HG03442 (cell line): Measurements from ENCODE around the gene KNL1.
"Not testable (repeated sequence)": the region's sequence is repeated elsewhere in the genome, so short reads cannot be mapped to it uniquely, and the experiment has no call there.

Source experiments
- ATAC-seq: cut with Tn5 transposase; IDR thresholded peaks from one replicate; pipeline ENCODE4 v1.9.1; 2021; ENCODE audit warnings: mild to moderate bottlenecking, moderate library complexity; ENCODE audit not compliant: unreplicated experiment

Gene KNL1

GRCh38 chr15:40593588-40594428 lies at the start of gene KNL1:
KNL1 (plus strand) TSS chr15:40594249; CDS start chr15:40602932, 8,683 bp downstream.
- ATAC-seq, result peak; percentile 70

DNA sequence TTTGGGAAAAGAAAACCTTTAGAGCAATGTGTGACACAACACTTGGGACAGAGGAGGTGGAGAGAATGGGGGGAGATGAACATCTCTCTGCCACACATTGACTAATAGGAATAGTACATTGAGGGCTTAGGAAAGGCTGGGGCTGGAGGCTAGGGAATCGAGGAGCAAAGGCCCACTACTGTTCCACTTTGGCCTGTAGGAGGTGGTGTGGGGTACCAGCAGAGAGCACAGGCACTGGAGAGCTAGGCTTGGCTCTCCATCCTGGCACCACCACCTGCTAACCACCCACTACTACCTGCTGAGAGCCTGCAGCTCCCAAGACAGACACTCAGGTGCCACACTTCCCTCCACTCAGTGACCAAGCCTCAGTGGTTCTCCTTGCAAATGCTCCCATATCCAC lies 48.6 kb upstream of the KNL1 start:
- no peak for ATAC-seq

DNA sequence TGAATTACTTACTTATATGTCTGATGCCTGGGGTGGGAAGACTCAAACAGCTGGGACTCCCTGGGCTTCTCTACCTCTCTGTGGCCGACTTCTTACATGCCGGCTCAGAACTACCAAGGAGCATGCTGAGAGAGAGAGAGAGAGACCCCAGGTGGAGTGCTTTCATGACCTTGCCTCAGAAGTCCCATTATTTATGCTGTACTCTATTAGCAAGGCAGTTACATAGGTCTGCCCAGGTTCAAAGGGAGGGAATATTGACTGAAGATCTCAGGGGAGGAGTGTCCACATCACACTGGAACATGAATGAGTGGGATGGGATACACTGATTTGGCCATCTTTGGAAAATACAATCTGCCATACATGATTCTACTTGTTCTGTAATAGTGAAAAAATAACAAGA lies 45.4 kb upstream of the KNL1 start:
- ATAC-seq, result no peak

DNA sequence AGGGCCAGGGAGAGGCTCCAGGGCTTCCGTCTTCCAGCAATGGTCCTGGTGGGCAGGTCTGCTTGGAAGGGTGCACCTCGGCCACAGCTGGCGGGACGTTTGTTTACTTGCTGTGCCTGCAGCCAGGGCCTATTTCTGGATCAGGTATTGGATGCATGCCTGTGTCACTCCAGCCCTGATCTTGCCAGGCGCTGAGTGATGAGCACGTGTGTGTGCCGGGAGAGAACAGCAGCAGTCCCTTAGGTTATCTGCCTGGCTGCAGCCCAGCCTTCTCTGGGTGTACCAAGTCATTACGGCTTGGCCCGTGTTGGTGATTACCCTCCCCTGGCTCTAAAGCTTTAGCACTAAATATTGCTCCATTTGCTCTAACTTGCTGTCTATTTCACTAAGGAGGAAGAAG lies 44.2 kb upstream of the KNL1 start:
- no peak for ATAC-seq

DNA sequence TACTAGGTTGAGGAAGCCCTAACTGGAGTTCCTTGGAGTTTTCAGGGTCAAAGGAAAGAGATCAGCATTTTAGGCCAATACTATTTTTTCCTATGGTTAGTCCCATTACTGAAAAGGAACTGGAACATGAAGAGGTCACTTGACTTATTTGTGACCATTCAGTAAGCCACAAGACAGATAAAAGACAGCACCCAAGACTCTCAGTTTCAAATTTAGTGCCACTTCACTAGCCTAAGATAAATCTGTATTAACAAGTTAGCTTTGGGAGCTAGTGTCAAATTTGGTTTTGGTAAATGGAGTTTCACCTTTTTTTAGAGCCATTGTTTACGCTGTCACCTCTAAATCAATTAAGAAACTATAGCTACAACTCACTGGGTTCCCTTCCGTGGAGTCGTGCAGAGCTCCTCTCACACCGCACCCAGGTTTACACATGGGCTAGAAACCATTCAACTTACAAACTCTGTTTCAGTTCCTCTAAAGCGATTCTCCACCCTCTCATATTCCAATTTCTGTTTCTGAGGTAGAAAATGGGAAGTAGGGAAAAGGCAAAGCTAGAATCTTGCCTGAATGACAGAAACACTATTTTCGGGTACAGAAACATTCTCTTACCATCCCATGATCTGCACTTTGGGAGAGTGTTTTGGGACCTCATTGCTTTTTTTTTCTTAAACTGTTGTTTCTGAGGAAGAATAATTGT lies 43.6 kb upstream of the KNL1 start:
- ATAC-seq, result peak; percentile 65

- ATAC-seq, result no peak
Measured at GRCh38 chr15:40554161-40554525, 39.9 kb upstream of the KNL1 start.

GRCh38 chr15:40555876-40556275 lies 38.2 kb upstream of the KNL1 start:
- no peak for ATAC-seq

GRCh38 chr15:40558952-40559742 lies 34.9 kb upstream of the KNL1 start:
- ATAC-seq, result no peak

GRCh38 chr15:40562691-40563090 lies 31.4 kb upstream of the KNL1 start:
- ATAC-seq, result no peak

- ATAC-seq, result no peak
Measured at GRCh38 chr15:40563426-40563825, 30.6 kb upstream of the KNL1 start.

GRCh38 chr15:40564591-40565332 lies 29.3 kb upstream of the KNL1 start, which contains the start of gene CCDC32:
CCDC32 (minus strand) TSS chr15:40565042; CDS start chr15:40563015, 2,027 bp downstream.
- peak; percentile 92 for ATAC-seq

DNA sequence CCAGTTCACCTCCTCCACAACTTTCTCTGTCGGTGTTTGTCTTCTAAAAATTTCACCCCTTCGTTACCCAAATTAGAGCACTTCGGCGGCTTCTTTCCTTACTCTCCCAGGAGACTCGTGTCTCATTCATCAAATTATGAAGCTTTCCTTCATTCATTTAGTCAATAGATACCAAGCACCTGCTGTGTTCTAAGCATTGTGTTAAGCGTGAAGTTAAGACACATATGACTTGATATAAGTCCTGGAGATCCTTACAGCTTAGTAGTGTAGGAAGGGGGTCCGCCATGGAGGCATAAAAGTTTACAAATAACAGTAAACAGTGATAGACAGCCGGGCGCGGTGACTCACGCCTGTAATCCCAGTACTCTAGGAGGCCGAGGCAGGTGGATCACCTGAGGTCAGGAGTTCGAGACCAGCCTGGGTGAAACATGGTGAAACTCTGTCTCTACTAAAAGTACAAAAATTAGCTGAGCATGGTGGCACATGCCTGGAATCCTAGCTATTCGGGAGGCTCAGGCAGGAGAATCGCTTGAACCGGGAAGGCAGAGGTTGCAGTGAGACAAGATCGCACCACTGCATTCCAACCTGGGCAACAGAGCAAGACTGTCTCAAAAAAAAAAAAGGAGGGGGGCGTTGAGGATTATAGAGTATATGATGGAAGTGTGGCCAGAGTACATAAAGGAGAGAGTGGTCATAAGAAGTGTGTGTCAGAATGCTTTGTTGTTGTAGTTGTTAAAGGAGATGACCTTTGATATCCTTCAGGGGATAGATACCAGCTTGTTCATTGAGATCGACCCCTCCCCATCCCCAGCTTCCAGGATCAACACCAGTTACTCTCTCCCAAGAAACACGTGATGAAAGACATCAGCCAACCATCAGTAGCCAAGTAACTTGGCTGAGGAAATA lies 28.5 kb upstream of the KNL1 start:
- no peak for ATAC-seq

DNA sequence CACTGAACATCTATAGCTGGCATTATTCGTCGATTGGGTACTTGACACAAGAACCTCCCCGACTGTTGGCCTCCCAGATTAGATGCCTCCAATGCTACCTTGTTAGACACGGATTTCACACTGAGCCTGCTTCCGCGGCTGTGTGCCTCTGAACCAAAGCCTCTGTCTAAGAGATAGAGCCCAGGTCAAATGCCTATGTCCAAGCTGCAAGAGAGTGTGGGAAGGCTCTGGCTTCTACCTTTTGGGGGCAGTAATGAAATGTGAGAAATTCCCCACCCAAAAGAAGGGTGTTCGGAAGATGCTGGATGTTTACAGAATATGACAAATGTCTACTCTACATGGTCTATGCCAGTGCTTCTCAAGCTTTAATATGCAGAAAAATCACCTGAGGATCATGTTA lies 26.9 kb upstream of the KNL1 start:
- ATAC-seq, result no peak

- ATAC-seq, result peak; percentile 44
Measured at GRCh38 chr15:40569129-40569953, 24.7 kb upstream of the KNL1 start, which contains the start of gene RPUSD2. RPUSD2 (plus strand) TSS chr15:40569299; CDS start chr15:40569338, 39 bp downstream.

GRCh38 chr15:40575113-40575512 lies 18.9 kb upstream of the KNL1 start:
- no peak for ATAC-seq

DNA sequence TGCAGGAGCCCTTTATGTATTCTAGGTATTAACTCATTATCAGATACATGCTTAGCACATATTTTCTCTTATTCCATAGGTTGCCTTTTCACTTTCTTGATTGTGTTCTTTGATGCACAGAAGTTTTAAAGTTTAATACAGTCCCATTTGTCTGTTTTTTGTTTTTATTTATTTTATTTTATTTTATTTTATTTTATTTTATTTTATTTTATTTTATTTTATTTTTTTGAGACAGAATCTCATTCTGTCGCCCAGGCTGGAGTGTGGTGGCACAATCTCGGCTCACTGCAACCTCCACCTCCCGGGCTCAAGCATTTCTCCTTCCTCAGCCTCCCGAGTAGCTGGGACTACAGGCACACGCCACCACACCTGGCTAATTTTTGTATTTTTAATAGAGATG lies 17.1 kb upstream of the KNL1 start:
- ATAC-seq, result not testable (repeated sequence)

DNA sequence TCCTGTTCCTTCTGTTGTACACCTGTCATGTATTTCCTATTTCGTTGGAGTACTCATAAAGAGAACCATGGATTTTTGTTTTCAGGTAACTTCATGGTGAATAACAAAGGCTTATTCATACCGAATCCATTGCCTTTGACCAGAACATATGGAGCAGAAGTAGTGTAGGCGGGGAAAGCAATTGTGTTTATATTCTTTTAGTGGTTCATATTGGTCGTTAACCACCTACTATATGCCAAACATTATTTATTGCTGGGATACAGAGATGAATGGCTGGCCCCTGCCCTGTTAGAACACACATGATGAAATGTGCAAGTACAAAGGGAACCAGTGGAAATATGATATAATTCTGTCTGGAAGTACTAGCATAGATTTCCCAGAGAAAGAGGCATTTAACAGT lies 15.2 kb upstream of the KNL1 start:
- no peak for ATAC-seq

GRCh38 chr15:40581796-40582195 lies 12.3 kb upstream of the KNL1 start:
- ATAC-seq, result not testable (repeated sequence)
